Gastroesophageal sphincter (tissue), 3 donors: ENCODE measurements around the gene TMEM198.

Source experiments
- POLR2A ChIP-seq, 2 donors: fragments of 450-650 bp; IDR thresholded peaks; one replicate each; pipeline ENCODE4 v1.6.1; 2017; ENCODE audit warnings: antibody characterized with exemption in 2 of 2, mild to moderate bottlenecking in 2 of 2, moderate library complexity in 1 of 2
- TF ChIP-seq, protein P1 (sequence below), 4 experiments: fragments of 200-600 bp in 2 of 4; fragments of 450-650 bp in 2 of 4; sonication (generic) in 1 of 4; IDR thresholded peaks; one replicate each; pipeline ENCODE4 v1.5.1; 2017 to 2019; ENCODE audit warnings: antibody characterized with exemption in 4 of 4, mild to moderate bottlenecking in 2 of 4, moderate library complexity in 2 of 4

DNA sequence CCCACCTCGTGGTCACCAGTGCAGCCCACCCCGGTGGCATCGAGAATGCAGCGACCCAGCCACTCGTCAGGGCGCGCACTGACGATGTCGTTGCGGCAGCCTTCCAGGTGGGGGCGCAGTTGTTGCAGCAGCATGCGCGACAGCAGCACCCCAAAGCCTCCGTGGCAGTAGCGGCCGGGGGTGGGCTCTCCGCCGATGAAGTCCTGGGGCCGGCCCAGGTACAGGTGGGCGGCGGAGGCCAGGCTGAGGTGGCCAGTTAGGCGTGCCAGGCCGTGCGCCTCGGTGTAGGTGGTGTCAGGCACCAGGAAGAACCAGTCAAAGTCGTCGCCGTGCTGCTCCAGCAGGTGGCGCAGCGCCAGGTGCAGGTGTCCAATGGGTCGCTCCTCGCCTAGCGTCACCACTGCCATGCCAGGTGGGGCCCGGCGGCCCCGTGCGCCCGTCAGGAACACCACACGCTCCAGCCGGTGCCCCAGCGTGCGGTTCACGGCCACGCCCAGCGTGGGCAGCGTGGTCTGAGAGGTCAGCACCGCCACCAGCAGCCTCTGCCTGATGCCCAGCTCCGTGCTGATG, 2.1 kb upstream of the TMEM198 start:
- no peak for TF ChIP-seq POLR2A (IDR thresholded peaks at IDR 0.05)
- TF ChIP-seq, protein P1, sequence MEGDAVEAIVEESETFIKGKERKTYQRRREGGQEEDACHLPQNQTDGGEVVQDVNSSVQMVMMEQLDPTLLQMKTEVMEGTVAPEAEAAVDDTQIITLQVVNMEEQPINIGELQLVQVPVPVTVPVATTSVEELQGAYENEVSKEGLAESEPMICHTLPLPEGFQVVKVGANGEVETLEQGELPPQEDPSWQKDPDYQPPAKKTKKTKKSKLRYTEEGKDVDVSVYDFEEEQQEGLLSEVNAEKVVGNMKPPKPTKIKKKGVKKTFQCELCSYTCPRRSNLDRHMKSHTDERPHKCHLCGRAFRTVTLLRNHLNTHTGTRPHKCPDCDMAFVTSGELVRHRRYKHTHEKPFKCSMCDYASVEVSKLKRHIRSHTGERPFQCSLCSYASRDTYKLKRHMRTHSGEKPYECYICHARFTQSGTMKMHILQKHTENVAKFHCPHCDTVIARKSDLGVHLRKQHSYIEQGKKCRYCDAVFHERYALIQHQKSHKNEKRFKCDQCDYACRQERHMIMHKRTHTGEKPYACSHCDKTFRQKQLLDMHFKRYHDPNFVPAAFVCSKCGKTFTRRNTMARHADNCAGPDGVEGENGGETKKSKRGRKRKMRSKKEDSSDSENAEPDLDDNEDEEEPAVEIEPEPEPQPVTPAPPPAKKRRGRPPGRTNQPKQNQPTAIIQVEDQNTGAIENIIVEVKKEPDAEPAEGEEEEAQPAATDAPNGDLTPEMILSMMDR (IDR thresholded peaks at IDR 0.05): peak in 3 of 4 experiments; percentile 85 to 91 (median 90)
